GM19099 (cell line): Measurements from ENCODE around the gene ADAM17.

Source experiments
- POLR2A ChIP-seq: IDR thresholded peaks from 3 replicates; pipeline ENCODE4 v1.6.1; 2011; ENCODE audit warnings: low read depth; ENCODE audit not compliant: insufficient read length; ENCODE audit errors: extremely low read depth

Gene ADAM17

DNA sequence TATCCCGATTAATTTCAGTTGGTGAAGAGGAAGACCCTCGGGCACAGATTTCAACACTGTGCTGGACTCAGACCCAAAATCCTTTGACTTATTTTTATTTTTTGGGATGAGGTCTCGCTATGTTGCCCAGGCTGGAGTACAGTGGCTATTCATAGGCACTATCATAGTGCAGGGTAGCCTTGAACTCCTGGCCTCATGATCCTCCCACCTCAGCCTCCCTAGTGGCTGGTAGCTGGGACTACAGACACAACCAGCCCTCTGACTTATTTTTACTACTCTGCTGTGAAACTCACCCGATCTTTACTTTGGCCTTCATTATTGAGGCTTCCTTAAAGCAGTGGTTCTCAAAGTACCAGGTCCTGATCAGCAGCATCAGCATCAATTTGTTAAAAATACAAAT is 18.2 kb upstream of the ADAM17 start:
- no peak for TF ChIP-seq POLR2A

DNA sequence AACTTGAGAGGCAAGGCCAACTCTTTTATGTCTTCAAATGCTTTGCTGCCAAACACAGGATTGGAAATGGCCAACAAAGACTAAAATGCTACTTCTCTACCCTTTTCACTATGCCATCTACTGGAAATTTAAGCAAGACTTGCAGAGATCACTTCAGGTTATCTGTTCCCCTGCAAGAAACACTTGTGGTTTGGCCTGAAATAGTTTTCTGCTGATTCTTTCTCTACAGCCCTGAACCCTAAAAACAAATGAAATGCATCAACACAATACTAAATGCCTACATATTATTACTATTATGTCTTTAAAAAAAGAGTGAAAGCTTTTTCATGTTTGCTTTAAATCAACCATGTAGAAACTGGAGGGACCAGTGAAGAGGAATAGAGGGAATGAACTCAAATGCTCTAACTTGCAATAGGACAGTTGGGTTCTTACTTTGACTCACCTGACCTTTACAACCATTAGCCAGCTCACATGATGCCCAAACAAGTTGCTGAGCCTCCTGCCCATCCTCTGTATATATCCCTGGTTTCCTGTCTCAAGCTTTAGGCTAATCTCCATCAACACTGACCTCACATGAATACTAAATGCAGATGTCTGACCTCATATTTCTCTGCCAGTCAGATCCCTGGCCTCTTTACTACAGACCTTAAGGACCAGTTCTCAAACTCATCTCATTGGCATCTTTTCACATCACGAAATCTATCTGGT is 17.5 kb upstream of the ADAM17 start:
- no peak for TF ChIP-seq POLR2A

DNA sequence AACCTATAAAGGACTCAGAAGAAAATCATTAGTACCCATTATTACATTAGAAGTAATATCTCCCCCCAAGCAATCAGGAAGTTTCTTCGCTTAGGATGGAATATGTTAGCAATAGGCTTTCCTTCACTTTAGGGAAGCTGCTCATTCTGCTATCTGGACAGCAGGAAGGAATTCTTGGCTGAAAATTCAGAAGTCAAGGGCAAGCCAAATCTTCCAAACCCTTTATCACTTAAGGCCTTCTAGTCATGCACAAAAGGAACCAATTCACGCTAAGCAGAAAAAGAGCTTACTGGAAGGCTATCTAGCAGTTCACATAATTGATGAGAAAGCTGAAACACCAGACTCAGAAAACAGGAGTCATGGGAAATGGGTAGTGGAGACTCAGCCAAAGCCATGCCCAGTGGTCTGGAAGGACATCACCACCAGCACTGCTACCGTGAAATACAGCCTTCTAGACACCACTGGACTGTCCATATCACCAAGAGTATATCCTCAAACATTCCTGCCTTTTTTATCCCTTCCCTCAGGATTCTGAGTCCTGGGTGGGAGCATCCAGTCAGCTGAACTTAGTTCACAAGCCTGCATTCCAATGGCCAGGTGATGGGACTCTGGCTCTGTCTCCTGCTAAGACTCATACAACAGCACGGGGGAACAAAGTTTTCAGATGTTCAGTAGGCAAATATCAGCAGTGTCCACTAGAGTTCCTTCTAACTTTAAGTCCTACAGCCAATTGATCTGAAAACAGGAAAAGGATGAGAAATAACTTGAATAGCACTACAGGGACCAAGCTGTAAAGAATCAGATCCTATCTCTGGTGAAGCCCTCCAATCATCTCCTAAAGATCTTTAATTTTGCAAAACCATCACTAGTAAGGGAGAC is 14.8 kb upstream of the ADAM17 start:
- TF ChIP-seq POLR2A: no peak

DNA sequence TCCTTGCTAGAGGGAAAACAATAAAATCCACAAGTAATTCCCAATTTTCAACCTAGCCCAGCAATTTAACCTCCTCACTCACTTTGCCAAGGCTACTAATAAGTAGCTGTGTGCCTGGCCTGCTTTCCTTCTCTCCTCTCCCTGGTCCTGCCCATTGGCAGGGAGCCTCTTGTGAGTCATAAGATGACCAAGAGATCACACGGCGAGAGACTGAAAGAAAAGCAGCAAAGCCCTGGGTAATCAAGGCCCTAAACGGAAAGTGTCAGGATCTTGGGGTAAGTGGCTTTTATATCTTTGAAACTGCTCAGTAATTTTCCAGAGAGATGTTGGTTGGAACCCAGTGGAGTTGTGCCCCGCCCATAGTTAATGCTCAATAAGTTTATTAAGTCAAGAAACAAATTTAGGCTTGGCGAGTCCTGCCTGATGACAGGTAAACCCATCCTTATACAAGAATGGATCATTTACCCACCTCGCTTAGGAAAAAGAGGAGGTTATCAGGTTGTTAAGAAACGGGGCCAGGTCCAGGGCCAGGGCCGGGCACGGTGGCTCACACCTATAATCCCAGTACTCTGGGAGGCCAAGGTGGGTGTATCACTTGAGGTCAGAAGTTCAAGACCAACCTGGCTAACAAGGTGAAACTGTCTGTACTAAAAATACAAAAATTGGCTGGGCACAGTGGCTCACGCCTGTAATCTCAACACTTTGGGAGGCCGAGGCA is 10.0 kb upstream of the ADAM17 start:
- TF ChIP-seq POLR2A: no peak

DNA sequence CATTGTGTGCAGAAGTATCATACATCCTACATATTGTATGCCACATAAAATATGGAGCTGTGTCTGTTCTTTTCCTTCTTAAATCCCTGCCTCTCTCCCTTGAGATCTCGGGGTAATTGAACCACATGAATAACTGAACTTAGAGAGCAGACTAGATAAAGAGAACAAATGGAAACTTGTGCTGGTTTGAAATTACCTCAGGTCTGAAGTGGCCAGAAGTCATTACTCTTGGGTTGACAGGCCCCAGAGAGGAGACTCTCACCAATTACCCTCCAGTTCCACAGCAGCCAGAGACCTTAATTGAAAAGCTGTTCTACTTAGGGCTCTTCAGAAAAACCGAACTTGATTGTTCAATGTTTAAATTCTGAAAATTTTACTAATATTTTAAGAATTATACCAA is 5.0 kb upstream of the ADAM17 start:
- TF ChIP-seq POLR2A: no peak

DNA sequence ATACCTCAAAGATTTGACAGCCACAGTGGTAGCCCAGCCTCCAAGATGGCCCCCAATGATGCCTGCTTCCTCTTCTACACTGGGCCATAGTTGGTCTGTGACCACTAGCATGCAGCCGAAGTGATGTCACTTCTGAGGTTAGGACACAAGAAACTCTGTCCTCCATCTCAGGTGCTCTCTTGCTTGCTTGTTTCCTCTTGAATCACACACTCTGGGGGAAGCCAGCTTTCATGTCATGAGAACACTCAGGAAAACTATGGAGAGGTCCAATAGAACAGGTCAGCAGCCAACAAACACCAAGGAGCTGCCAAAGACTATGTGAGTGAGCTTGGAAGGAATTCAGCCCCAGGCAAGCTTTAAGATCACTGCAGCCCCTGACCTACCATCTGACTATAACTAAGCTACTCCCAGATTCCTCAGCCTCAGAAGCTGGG is 3.3 kb upstream of the ADAM17 start:
- no peak for TF ChIP-seq POLR2A

DNA sequence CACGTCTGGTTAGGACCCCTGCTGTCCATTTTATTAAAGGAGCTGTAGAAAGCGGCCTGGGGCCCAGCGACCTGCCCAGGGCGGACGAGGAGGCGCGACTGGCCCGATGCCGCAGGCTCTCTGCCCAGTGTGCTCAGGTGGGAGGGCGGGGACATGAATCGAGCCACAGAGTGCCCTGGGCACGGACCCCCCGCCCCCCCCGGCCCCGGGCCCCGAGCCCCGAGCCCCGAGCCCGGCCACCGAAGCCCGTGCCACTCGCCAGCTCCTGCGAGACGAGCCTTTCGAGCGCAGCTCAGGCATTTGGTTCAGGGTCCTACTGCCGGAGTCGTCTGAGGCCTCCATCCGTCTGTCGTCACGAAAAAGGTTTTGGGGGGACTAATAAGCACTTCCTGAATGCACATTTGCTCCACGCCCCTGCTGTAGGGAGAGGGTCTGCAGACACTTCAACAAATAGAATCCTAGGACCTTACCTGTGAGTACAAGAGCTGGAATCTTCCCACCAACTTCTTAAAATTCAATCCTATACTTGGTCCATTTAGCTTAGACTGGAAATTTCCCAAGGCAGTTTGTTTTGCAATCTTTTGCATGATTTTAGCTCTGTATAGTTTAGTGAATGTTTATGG is 602 bp upstream of the ADAM17 start:
- no peak for TF ChIP-seq POLR2A

DNA sequence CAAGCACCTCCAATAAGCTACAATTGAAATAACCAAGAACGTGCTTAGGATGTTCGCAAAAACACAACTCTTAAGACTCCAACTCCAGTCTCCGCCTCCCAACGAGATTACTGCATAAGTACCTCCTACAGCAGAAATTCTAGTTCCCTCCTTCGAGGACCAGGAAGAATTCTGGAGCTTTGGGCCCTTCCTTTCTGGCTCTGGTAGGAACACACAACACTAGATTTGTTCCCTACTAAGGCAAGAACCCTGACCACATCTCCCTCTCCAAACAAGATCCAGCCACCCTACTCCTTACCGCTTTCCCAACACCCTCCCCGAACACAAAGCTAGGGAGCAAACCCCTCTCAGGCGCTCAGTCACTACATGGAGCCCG is 721 bp downstream of the ADAM17 start:
- TF ChIP-seq POLR2A: no peak

DNA sequence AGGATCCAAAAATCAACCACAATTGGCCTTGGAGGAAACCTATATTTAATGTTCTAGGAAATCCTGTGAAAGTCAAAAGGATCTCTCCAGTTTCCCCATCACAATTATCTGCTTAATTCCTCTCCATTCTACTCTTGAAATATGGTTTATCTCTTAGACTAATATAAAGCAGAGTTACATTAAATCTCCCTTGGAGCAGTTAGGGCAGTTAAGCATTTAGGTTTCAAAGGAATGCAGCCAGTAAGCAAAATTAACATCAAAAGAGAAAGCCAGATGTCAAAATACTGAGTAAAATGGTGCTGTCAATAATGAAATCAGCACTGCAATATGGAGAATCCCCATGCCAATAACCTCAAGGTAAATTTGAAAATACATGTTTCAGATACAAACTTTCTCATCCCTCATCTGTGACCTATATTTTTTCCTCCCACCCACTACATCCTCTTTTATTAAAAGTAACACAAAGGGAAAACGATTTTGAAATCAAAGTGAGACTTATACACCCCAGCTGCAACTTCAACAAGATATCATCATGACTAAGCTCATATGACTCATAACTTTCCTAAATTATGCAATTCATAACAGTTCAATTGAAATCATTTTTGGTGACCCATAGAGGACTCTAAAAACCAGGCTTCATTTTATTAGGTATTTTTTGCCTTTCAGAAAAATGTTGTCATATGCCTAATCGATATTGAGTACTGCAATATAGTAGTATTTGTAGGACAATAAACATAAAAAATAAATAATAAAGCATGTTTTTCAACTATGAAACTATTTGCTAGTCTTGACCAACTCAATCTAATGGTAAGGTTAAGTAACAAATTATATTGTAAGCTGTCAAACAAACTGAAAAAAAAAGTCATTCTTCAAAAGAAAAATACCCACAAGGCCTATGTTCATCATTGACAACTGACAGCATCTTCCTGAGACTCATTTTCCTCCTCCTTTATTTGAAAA is 3.1 kb downstream of the ADAM17 start:
- no peak for TF ChIP-seq POLR2A

DNA sequence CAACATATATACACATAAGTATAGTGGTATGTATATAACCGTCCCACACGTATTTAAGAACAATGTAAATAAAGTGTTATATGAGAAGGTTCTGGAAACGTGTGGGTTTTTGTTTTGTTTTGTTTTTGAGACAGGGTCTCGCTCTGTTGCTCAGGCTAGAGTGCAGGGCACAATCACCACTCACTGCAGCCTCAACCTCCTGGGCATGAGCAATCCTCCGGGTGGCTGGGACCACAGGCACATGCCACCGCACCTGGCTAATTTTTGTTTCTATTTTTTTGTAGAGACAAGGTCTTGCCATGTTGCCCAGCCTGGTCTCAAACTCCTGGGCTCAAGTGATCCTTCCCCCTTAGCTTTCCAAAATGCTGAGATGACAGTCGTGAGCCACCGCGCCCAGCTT is 6.2 kb downstream of the ADAM17 start:
- TF ChIP-seq POLR2A: no peak

DNA sequence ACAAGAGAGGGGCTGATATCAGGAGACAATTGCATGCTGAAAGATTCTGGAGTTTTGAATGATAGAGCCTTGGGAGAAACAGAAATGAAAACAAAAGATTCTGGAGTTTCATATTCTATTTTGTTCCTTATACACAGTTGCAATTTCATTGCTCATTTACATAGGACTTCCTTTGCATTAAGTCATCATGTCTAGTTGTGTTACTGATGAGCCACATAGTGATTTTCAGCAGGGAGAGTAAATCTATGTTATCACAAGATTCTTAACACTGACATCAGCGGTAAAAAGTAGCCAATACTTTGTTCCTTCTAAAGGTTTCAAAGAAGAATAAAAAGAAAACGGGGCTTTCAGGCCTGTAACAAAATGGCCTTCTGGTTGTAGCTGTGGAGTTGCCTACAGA is 7.1 kb downstream of the ADAM17 start:
- TF ChIP-seq POLR2A: no peak

DNA sequence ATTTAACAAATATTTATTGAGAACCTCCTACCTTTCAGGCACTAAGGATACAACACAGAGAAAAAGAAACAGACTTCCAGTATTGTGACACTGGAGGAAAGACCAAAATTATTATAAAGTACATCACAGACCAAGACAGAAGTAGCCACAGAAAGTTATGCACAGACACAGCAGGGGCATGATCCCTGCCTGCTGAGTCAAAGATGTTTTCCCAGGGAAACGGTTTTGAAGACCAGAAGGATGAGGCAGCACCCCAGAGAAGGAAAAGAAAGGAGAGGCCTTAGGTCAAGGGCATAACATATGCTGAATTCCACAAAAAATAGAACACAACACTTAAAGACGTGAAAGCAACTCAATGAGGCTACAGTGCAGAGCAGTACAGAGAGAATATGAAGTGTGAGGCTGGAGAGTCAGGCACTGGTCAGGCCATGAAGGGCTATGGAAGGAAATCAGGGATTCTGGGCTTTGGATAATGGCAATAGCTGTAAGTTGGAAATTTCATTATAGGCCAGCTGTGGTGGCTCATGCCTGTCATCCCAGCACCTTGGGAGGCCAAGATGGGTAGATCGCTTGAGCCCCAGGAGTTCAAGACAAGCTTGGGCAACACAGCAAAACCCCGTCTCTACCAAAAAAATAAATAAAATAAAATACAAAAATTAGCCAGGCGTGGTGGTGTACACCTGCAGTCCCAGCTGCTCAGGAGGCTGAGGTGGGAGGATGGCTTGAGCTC is 8.2 kb downstream of the ADAM17 start:
- TF ChIP-seq POLR2A: no peak

DNA sequence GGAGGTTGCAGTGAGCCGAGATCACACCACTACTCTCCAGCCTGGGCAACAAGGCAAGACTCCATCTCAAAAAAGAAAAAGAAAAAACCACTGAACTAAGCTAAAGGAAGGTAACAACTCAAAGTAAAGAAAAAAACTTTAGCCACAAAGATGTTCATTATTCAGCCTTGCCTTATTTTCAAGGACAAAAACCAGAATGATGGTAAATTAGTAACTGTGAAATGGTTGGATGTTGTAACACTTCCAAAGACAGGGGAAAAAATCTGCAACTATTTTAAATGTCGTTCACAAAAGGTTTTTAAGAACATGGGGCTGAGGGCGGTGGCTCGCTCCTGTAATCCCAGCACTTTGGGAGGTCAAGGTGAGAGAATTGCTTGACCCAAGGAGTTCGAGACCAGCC is 10.1 kb downstream of the ADAM17 start:
- TF ChIP-seq POLR2A: no peak

DNA sequence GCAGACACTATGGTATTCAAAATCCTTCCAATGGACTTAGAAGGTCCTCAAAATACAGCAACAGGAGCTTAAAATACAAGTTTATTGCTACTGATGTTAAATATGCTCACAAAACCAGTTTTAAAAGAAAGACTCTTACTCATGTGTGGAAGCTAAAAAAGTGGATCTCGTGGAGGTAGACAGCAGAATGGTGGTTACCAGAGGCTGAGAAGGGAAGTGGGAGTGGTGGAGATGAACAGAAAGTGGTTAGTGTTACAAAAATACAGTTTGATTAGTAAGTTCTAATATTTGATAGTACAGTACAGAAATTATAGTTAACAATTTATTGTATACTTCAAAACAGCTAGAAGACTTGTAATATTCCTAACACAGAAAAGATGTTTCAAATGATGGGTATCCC is 12.1 kb downstream of the ADAM17 start:
- no peak for TF ChIP-seq POLR2A

DNA sequence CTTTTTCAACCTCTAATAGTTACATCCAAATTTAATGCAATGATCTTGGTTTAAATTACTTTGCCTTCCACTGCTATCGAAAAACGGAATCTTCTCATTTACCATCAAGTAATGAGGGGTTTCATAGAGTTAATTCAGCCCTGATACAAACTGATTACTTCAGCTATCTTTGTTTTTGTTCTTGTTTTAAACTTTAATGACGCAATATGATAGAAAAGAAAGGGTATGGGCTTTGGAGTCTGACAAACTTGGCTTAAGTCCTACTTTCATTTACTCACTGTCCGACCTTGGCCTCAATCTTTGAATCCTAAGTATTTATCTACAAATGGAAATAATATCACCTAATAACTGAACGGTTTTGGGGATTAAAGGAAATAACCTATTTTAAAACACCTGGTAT is 16.1 kb downstream of the ADAM17 start:
- TF ChIP-seq POLR2A: no peak
